Right hindlimb (tissue), 1 donor: ENCODE results near the gene NCK2.

Source experiments
- DNase-seq: peaks from one replicate; pipeline ENCODE4 v3.0.0-alpha.2; 2018

The NCK2 gene

DNA sequence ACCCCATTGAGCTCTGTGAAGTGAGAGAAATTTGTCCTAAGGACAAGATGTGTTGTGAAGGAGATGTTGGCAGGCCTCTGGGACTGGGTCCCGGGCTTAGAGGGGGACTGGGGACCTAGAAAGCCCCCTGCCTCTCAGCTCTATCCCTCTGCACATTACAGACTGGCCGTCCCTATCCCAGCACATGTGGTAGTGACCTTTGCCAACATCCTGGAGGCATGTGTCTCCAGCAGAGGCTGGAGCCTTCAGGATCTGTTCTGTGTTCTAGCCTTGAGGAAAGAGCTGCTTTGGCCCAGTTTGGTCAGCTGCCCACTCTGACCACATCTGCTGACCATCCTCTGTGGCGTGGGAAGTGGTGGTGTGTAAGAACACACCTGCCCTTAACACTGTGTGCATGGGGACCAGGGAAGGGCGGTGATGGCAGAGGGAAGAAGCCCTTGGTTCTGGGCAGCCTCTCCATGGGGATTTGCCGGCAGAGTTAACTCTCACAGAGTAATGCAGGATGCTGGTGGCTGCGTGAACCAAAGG lies 33.4 kb downstream of the NCK2 start:
- no peak for DNase-seq

- no peak for DNase-seq
Observed at GRCh38 chr2:105779394-105779793, 34.7 kb downstream of the NCK2 start.

- DNase-seq = no peak
Observed at GRCh38 chr2:105780606-105781005, 35.9 kb downstream of the NCK2 start.

GRCh38 chr2:105781274-105781978 lies 36.7 kb downstream of the NCK2 start:
- no peak for DNase-seq

GRCh38 chr2:105782123-105782522 lies 37.4 kb downstream of the NCK2 start:
- no peak for DNase-seq

GRCh38 chr2:105782646-105783045 lies 37.9 kb downstream of the NCK2 start:
- no peak for DNase-seq

DNA sequence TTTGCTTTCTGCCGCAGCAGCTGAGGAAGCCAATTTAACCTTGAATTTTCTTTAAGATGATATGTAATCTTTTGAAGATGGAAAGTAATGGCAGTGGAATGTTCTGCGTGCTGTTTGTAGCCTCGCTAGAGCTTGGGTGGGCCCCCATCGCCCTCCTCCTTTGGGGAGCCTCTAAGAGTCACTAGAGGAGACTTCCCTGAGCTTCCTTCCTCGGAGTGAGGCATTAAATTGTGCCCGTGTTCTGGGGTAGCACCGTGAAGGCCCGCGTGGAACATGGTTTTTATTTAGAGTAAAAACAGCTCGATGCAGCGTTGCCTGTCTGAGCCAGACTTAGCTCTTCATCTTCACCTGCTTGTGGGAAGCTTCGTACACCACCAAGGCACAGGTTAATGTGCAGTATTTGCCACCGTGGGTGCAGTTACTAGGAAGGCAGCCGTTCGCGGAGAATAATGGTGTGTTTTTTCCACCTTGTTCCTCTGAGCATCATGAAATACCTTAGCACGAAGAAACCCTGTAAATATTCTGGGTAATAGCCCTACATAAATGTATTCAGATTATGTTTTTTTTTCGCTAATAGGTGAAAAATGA lies 38.5 kb downstream of the NCK2 start:
- no peak for DNase-seq

DNA sequence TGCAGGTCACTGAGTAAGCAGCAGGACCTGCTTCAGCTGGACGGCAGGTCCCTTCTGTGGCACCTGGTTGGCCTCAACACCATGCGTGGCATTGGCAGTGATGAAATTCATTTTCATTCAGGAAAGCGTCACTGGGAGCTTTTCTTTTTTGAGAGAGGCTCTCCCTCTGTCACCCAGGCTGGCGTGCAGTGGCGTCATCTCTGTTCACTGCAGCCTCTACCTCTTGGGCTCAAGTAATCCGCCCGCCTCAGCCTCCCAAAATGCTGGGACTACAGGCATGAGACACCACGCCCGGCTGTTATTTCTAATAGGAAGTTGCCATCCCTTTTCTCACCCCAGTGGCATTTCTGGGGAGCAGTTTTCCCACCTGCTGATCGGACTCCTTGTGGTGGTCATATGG lies 39.3 kb downstream of the NCK2 start:
- DNase-seq = no peak

DNA sequence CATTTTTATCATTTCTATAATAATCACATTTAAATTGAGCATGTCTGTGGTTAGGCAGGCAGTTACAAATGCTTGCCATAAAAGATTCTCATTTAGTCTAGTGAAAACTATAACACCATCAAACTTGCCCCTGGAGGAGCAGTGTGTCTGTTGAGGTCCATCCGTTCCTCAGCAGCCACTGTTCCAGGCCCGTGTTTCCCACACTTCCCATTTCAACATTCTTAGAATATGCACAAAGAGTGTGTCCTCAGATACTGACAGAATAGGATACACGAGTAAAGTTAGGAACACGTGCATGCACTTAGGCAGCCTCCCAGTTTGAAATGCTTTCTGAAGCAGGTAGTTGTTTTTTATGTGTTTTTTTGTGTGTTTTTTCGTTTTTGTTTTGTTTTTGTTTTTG lies 39.9 kb downstream of the NCK2 start:
- no peak for DNase-seq

DNA sequence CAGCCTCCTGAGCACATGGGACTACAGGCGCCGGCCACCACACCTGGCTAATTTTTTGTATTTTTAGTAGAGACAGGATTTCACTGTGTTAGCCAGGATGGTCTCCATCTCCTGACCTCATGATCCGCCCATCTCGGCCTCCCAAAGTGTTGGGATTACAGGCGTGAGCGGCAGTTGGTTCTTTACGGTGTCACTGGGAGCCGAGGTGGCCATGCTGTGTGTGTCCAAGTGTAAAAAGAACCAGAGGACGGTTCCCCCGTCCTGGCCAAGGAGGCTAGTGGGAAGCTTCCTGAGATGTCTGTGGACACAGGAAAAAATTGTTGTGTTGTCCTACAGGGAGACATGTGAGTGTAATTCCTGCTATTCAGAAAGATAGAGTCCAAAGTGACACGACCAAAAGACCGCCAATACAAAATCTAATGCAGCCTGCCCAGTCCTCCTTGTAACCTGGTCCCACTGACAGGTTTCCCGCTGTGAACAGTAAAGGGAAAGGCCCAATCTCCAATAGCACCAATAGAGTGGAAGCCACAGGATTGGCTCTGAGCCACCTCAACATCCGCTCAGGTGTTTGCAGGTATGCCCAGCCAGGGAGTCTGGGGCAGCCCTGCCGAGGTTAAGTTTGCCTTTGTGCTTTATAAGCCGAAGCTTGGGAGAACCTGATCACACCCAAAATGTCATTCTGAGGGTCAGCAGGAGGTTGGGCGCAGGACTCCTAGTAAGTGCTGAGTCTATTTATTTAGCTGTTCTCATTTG lies 40.6 kb downstream of the NCK2 start:
- DNase-seq = no peak

GRCh38 chr2:105786231-105787230 lies 41.8 kb downstream of the NCK2 start:
- DNase-seq = peak; percentile 14

DNA sequence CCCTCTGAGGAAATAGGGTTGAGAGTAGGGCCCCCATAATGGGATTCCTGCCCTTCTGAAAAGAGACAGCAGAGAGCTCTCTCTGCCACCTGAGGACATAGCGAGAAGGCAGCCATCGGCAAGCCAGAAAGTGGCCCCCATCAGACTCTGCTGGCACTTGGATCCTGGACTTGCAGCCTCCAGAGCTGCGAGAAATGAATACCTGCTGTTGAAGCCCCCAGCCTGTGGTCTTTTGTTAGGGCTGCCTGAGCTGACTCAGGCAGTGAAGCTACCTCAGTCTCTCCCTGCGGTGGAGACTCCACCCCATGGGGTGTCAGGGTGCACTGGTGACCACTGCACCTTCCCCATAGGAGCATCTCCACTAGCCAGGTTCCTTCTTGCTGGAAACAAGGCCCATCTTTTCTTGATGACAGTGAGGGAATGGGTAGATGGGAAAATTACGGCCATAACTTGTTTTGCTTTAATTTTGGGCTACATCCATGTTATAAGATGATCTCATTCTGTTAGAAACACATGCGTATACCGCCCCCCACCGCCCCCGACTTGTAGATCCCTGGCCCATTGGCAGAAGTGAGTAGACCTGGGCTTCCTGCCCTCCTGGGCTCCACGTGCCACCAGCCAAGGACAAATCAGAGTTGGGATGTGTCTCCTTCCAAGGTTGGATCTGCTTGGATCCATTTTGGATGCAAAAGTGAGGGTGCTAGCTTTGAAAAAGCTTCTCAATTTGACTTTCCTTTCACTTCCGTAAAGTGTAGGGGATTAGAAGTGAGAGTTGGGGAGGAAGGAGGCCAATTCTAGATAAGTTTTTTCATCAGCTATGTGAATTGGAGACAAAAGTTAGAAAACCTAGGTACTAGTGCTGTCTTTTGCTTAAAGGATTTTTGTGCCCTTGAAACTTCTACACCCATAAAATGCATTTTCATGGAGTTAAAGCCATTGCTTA lies 42.9 kb downstream of the NCK2 start:
- no peak for DNase-seq

GRCh38 chr2:105788670-105789290 lies 44.1 kb downstream of the NCK2 start:
- DNase-seq = no peak

GRCh38 chr2:105789745-105790460 lies 45.2 kb downstream of the NCK2 start:
- peak; percentile 43 for DNase-seq

DNA sequence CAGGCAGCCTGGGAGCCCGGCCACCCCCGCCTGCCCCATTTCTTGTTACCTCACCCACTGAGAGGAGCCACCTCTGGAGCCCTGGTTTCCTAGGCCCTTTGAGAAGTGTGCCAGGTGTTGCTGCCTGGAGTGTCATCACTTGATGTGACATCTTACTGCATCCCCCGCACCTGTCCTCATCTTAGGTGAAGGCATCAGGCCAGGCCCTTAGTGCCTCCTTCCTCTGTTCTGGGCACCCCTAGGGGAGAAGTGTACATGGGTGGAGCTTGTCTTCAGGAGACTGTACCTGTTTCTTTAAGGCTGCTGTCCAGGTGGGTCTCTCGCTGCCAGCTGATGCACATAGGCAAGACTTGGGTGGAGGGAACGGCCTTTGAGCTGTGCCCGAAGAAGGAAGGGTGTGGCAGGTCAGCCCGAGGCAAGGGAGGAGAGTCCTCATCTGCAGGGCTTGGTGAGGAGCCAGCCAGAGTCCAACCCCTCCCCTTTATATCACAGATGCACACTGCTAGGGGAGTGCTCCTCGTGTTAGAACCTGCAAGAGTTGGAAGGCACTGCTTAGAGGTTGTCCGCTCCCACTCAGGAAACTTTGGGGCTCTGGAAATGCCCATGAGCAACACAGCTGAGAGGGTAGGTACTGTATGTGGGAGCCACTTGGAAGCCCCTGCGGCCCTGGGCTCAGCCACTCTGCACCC lies 45.9 kb downstream of the NCK2 start:
- DNase-seq = no peak

- no peak for DNase-seq
Observed at GRCh38 chr2:105791229-105791628, 46.5 kb downstream of the NCK2 start.

- DNase-seq = no peak
Observed at GRCh38 chr2:105792561-105792960, 47.8 kb downstream of the NCK2 start.

- no peak for DNase-seq
Observed at GRCh38 chr2:105793196-105793975, 48.7 kb downstream of the NCK2 start.
